B cell (primary cell): Measurements from ENCODE around the gene HJV. TPM values are rescaled to one million over a fixed set of nuclear protein-coding genes. Genes with fewer than 3 reads are reported as not detected.
A peak's percentile ranks its signal among the peaks of the same experiment; 100 is the strongest.

ENCODE experiments used
- ATAC-seq: fragments of 200-7000 bp; cut with Tn5 transposase; one replicate; pipeline ENCODE4 v1.10.0; 2021; ENCODE audit warnings: low read depth, mild to moderate bottlenecking, moderate number of reproducible peaks, moderate library complexity
- CTCF ChIA-PET: fragments of 350-600 bp; sonication (Branson Sonifier 250); formaldehyde crosslinking; loops from one replicate; lab custom pipeline; 2021; ENCODE audit warnings: antibody characterized with exemption, inconsistent platforms; lab: Charles Lee
- POLR2A ChIA-PET: fragments of 350-600 bp; sonication (Branson Sonifier 250); formaldehyde crosslinking; loops from one replicate; lab custom pipeline; 2021; ENCODE audit warnings: antibody characterized with exemption; lab: Charles Lee
- DNase-seq: peaks from one replicate; pipeline ENCODE4 v3.0.0; 2013
- H2AFZ ChIP-seq: 2 replicates; pipeline ENCODE4 v1.6.1; 2012; ENCODE audit warnings: mild to moderate bottlenecking, low read depth, low read length; ENCODE audit not compliant: insufficient read depth, poor library complexity, severe bottlenecking
- H3K27ac ChIP-seq, 2 donors: 1 replicate in 1 of 2; 2 replicates in 1 of 2; pipeline ENCODE4 v1.5.1; 2012 to 2013; ENCODE audit warnings: low read length in 2 of 2, mild to moderate bottlenecking in 2 of 2, moderate library complexity in 1 of 2
- H3K27me3 ChIP-seq, 4 experiments: fragments of 200-600 bp in 1 of 4; sonication (generic) in 1 of 4; replicated peaks in 1 of 4; 1 replicate in 2 of 4; 2 replicates in 2 of 4; pipeline versions ENCODE4 v1.6.1 to v1.7.0; 2013 to 2016; ENCODE audit warnings: low read length in 3 of 4, mild to moderate bottlenecking in 2 of 4, mixed read lengths in 1 of 4, moderate library complexity in 1 of 4; ENCODE audit not compliant: insufficient read depth in 4 of 4, control insufficient read depth in 3 of 4; ENCODE audit errors: control extremely low read depth in 1 of 4
- H3K36me3 ChIP-seq, 2 experiments: replicated peaks in 1 of 2; 1 replicate in 1 of 2; 2 replicates in 1 of 2; pipeline versions ENCODE4 v1.6.1 to v1.7.1; 2013; ENCODE audit warnings: low read length in 1 of 2; ENCODE audit not compliant: insufficient read depth in 2 of 2, control insufficient read depth in 1 of 2; ENCODE audit errors: control extremely low read depth in 1 of 2, extremely low read depth in 1 of 2
- H3K4me1 ChIP-seq, 2 donors: fragments of 200-600 bp in 1 of 2; sonication (generic) in 1 of 2; 1 replicate in 1 of 2; 2 replicates in 1 of 2; pipeline versions ENCODE4 v1.5.1 to v1.6.1; 2013 to 2017; ENCODE audit warnings: low read length in 2 of 2; ENCODE audit not compliant: control insufficient read depth in 2 of 2, insufficient read depth in 2 of 2
- H3K4me2 ChIP-seq: replicated peaks from 2 replicates; pipeline ENCODE3; 2012; ENCODE audit warnings: mild to moderate bottlenecking, low read depth, low read length; ENCODE audit not compliant: poor library complexity, severe bottlenecking
- H3K4me3 ChIP-seq, 5 experiments: fragments of 200-600 bp in 1 of 5; sonication (generic) in 1 of 5; 1 replicate in 3 of 5; 2 replicates in 2 of 5; pipeline versions ENCODE4 v1.5.1 to v1.7.0; 2011 to 2016; ENCODE audit warnings: low read length in 4 of 5, mild to moderate bottlenecking in 4 of 5, low read depth in 2 of 5, control low read depth in 1 of 5, moderate library complexity in 1 of 5; ENCODE audit not compliant: insufficient read depth in 1 of 5; ENCODE audit errors: control extremely low read depth in 1 of 5, extremely low read depth in 1 of 5
- H3K79me2 ChIP-seq: fragments of 200-600 bp; sonication (generic); one replicate; pipeline ENCODE4 v1.6.0; 2016; ENCODE audit warnings: low read length; ENCODE audit not compliant: control insufficient read depth, insufficient read depth
- H3K9ac ChIP-seq: fragments of 200-600 bp; sonication (generic); 2 replicates; pipeline ENCODE4 v1.6.1; 2017; ENCODE audit warnings: mild to moderate bottlenecking, low read length, moderate library complexity
- H3K9me3 ChIP-seq, 3 donors: one replicate each; pipeline versions ENCODE4 v1.6.1 to v1.7.1; 2013; ENCODE audit warnings: low read length in 2 of 3; ENCODE audit not compliant: control insufficient read depth in 2 of 3, insufficient read depth in 1 of 3; ENCODE audit errors: control extremely low read depth in 1 of 3
- H4K20me1 ChIP-seq: 2 replicates; pipeline ENCODE4 v1.6.0; 2012; ENCODE audit warnings: mild to moderate bottlenecking, low read length; ENCODE audit not compliant: insufficient read depth, control insufficient read depth, poor library complexity, severe bottlenecking
- H3K27ac Mint-ChIP-seq: one replicate; pipeline ENCODE4 v1.8.0; 2021; ENCODE audit warnings: mixed read lengths
- H3K27me3 Mint-ChIP-seq: one replicate; pipeline ENCODE4 v1.8.0; 2021; ENCODE audit warnings: mixed read lengths
- H3K4me1 Mint-ChIP-seq: one replicate; pipeline ENCODE4 v1.8.0; 2021; ENCODE audit warnings: mixed read lengths
- H3K4me3 Mint-ChIP-seq: one replicate; pipeline ENCODE4 v1.8.0; 2021; ENCODE audit warnings: mixed read lengths
- H3K9me3 Mint-ChIP-seq: one replicate; pipeline ENCODE4 v1.8.0; 2022; ENCODE audit warnings: mixed read lengths; ENCODE audit not compliant: insufficient read depth
- EZH2 ChIP-seq: IDR thresholded peaks from 2 replicates; pipeline ENCODE4 v1.6.1; 2012; ENCODE audit warnings: borderline replicate concordance, low read depth, mild to moderate bottlenecking, moderate library complexity, low read length; ENCODE audit not compliant: insufficient read depth, poor library complexity, severe bottlenecking
- WGBS: methylation state at CpG from one replicate; pipeline ENCODE4 v1.1.5; 2013; ENCODE audit warnings: missing lambda C conversion rate; ENCODE audit not compliant: insufficient coverage; 5-methylcytosine and 5-hydroxymethylcytosine counted together
- intact Hi-C: fragments of 100-400 bp; cut with micrococcal nuclease; formaldehyde crosslinking; loops from one replicate; pipeline ENCODE4 v1.10.0; 2022
- polyA plus RNA-seq: library from polyadenylated mRNA; depleted of rRNA; stranded (reverse); fragments of >200 nt; gene quantifications from 2 replicates; pipeline ENCODE4 v1.2.3, GENCODE V29; 2012
- total RNA-seq, 2 donors: library from RNA; stranded (reverse); fragments of 120-200 nt in 1 of 2; gene quantifications; 1 replicate in 1 of 2; 2 replicates in 1 of 2; pipeline versions ENCODE4 v1.2.3 to v1.2.4, GENCODE V29; 2013 to 2022
- TF ChIP-seq, protein P1 (sequence below): fragments of 200-600 bp; IDR thresholded peaks from one replicate; pipeline ENCODE4 v1.8.0; 2022; ENCODE audit warnings: antibody characterized with exemption, mild to moderate bottlenecking

The HJV gene
- total and polyA plus RNA-seq, 2 donors (not counting 1 experiment from before 2014, with no cell fraction given), result not detected

DNA sequence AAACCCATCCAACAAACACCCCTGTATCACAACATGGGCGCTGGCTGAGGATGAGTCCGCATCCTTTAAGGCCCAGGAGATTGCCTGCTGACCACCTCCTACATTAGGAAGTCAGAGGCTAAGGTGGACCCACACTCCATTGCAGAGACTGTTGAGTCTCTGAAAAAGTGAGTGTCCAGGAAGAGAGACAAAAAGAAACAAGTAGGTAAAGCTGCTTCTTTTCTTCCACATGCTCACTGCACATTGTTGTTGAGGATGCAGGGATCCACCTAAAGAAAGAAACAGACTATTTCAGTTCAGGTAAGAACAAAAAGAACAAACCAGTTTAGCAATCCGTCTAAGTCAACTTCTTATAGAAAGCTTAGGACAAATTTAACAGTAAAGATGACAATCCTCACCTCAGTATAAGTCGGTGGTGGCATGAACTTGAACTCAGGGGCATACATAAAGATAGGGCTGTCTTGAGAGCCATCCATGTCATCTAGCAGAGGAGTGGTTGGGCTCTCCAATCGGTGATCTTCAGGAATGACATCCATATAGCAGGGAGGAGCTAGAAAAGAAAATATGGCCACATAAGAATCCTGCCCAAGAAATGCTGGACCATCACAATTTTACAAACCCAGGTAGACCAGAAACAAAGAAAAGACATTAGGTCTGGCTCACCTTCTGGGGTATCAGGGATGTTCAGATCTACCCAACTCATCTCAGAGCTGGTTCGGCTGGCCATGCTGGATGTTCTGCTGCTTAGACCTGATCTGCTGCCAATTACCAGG is 27.7 kb downstream of the HJV start:
- Histone ChIP-seq H3K27ac (peak overlapping the region; percentile 6 to 82), H2AFZ (no peak overlapping the region), H4K20me1 (peaks cover 39% of the 10 kb centered on the region), H3K4me3 (peak overlapping the region; percentile 81 to 100 (median 95)), H3K9me3 (no peaks in the 10 kb centered on the region), H3K4me2 (peak overlapping the region; percentile 80), H3K79me2 (peaks cover 46% of the 10 kb centered on the region), H3K4me1 (peaks cover 41 to 56% of the 10 kb centered on the region in 2 donors), H3K36me3 (peaks cover 12 to 40% of the 10 kb centered on the region in 2 experiments), H3K9ac (peak overlapping the region; percentile 81), H3K27me3 (no peaks in the 10 kb centered on the region)
- H3K27me3 Mint-ChIP-seq, result no peaks in the 10 kb centered on the region
- peaks cover 75% of the 10 kb centered on the region for H3K4me1 Mint-ChIP-seq
- no peaks in the 10 kb centered on the region for H3K9me3 Mint-ChIP-seq
- peak overlapping the region; percentile 95 for H3K4me3 Mint-ChIP-seq
- peak overlapping the region; percentile 100 for H3K27ac Mint-ChIP-seq
- ATAC-seq (no peak), DNase-seq (no peak)
- CTCF ChIA-PET, result interaction anchor here (1.0 to 14.8 kb wide), 4 partner anchors 9 to 148 kb away, joined by 4 to 207 read pairs (median 70); partner anchors contain the start of gene NUDT17
- intact Hi-C loops, result no loop called here
- POLR2A ChIA-PET, result interaction anchor here (0.7 to 12.1 kb wide), 7 partner anchors 9 to 29 kb away, joined by 4 to 131 read pairs (median 5); partner anchors contain the start of genes ANKRD34A and POLR3GL
- TF ChIP-seq, protein P1, sequence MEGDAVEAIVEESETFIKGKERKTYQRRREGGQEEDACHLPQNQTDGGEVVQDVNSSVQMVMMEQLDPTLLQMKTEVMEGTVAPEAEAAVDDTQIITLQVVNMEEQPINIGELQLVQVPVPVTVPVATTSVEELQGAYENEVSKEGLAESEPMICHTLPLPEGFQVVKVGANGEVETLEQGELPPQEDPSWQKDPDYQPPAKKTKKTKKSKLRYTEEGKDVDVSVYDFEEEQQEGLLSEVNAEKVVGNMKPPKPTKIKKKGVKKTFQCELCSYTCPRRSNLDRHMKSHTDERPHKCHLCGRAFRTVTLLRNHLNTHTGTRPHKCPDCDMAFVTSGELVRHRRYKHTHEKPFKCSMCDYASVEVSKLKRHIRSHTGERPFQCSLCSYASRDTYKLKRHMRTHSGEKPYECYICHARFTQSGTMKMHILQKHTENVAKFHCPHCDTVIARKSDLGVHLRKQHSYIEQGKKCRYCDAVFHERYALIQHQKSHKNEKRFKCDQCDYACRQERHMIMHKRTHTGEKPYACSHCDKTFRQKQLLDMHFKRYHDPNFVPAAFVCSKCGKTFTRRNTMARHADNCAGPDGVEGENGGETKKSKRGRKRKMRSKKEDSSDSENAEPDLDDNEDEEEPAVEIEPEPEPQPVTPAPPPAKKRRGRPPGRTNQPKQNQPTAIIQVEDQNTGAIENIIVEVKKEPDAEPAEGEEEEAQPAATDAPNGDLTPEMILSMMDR, result no peak
- TF ChIP-seq EZH2, result no peak
- WGBS, result 14% methylated on average over 1 of the region's 6 CpGs
